Measurements from ENCODE around the gene MCUB. TPM values are rescaled to one million over a fixed set of nuclear protein-coding genes. Genes with fewer than 3 reads are reported as not detected.

The MCUB gene
- total RNA-seq, 1 donor: 22.8 TPM

DNA sequence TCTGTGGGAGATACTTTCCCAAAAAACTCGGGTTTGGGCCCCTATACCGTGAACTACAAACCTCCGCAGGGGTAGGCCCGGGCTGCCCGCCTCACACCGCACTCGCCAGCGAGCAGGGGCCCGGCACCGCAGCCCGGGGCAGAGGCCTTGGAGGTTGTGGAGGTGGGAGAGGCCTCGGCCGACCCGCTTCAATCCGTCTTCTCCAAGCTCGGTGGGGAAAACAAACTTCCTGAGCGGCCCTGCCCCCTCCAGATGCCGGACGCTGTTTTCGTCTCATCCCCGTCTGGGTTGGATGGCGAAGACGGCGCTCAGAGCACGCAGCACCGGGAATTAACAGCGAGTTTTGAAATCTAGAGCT is 442 bp upstream of the MCUB start:
- peak overlapping the region; percentile 88 for H3K4me3 ChIP-seq (ENCODE audit: insufficient read depth, low read length)
- H4K20me1 ChIP-seq (ENCODE audit: insufficient read depth, low read length): no peaks in the 10 kb centered on the region
- TF ChIP-seq, protein P1, sequence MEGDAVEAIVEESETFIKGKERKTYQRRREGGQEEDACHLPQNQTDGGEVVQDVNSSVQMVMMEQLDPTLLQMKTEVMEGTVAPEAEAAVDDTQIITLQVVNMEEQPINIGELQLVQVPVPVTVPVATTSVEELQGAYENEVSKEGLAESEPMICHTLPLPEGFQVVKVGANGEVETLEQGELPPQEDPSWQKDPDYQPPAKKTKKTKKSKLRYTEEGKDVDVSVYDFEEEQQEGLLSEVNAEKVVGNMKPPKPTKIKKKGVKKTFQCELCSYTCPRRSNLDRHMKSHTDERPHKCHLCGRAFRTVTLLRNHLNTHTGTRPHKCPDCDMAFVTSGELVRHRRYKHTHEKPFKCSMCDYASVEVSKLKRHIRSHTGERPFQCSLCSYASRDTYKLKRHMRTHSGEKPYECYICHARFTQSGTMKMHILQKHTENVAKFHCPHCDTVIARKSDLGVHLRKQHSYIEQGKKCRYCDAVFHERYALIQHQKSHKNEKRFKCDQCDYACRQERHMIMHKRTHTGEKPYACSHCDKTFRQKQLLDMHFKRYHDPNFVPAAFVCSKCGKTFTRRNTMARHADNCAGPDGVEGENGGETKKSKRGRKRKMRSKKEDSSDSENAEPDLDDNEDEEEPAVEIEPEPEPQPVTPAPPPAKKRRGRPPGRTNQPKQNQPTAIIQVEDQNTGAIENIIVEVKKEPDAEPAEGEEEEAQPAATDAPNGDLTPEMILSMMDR (IDR thresholded peaks at IDR 0.05; ENCODE audit: extremely low read depth, low read depth, low read length): no peak
- peak overlapping the region; percentile 89 for H2AFZ ChIP-seq (ENCODE audit: low read length)
- peak; percentile 76 for DNase-seq (ENCODE audit: insufficient read length, low spot score, missing footprints)
- no peaks in the 10 kb centered on the region for H3K27me3 ChIP-seq (ENCODE audit: insufficient read depth, low read length)
- H3K36me3 ChIP-seq (ENCODE audit: insufficient read depth, low read length): no peaks in the 10 kb centered on the region
- H3K9me3 ChIP-seq (ENCODE audit: low read depth, low read length): no peaks in the 10 kb centered on the region
- peaks cover 17% of the 10 kb centered on the region for H3K79me2 ChIP-seq (ENCODE audit: insufficient read depth, low read length)
- peak overlapping the region; percentile 88 for H3K4me2 ChIP-seq (ENCODE audit: insufficient read depth, low read length)
- peak overlapping the region; percentile 41 for H3K27ac ChIP-seq (ENCODE audit: low read depth, low read length)
- peaks cover 10% of the 10 kb centered on the region for H3K4me1 ChIP-seq (ENCODE audit: insufficient read depth, low read length)

DNA sequence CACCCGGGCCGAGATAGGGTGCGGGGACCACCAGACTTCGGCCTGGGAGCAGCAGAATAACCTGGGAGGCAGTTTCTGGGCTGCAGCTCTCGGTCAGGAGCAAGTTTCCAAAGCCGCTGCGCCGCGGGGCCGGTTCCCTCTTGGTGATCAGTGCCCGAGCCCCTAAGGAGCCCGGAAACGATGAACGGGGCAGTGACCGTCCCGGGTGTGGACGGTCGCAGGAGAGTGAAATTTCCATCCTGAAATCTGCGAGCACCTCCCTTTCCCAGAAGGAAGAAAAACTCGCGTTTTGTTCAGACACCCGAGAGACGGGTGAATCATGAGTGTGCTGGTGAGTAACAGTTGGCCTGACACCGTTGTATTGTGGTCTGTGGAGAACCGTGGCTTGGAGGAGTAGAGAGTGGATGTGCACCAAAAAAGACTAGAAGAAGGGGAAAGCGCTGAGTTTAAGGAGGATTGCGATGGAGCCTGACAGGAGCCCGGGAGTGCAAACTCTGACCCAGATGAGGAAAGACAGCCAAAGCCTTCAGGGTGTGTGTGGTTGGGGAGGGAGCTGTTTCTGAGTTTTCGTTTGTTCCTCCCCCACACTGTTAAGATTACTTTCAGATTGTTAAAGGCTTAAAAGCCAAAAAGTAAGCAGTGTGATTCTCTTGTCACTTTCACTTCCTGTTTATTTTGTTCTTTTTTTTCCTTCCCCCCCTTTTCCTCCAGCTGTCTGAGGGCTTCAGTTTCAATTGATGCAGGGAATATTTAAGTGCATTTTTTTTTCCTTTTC is 828 bp downstream of the MCUB start:
- H4K20me1 ChIP-seq (ENCODE audit: insufficient read depth, low read length): no peaks in the 10 kb centered on the region
- TF ChIP-seq, protein P1 (IDR thresholded peaks at IDR 0.05; ENCODE audit: extremely low read depth, low read depth, low read length): no peak
- peak overlapping the region; percentile 88 for H3K4me2 ChIP-seq (ENCODE audit: insufficient read depth, low read length)
- peak overlapping the region; percentile 70 for H3K27ac ChIP-seq (ENCODE audit: low read depth, low read length)
- no peaks in the 10 kb centered on the region for H3K36me3 ChIP-seq (ENCODE audit: insufficient read depth, low read length)
- H3K4me3 ChIP-seq (ENCODE audit: insufficient read depth, low read length): peak overlapping the region; percentile 88
- H3K27me3 ChIP-seq (ENCODE audit: insufficient read depth, low read length): no peaks in the 10 kb centered on the region
- H3K4me1 ChIP-seq (ENCODE audit: insufficient read depth, low read length): peaks cover 10% of the 10 kb centered on the region
- peak overlapping the region; percentile 89 for H2AFZ ChIP-seq (ENCODE audit: low read length)
- DNase-seq (ENCODE audit: insufficient read length, low spot score, missing footprints): peak; percentile 98
- H3K79me2 ChIP-seq (ENCODE audit: insufficient read depth, low read length): peaks cover 17% of the 10 kb centered on the region
- H3K9me3 ChIP-seq (ENCODE audit: low read depth, low read length): no peaks in the 10 kb centered on the region

DNA sequence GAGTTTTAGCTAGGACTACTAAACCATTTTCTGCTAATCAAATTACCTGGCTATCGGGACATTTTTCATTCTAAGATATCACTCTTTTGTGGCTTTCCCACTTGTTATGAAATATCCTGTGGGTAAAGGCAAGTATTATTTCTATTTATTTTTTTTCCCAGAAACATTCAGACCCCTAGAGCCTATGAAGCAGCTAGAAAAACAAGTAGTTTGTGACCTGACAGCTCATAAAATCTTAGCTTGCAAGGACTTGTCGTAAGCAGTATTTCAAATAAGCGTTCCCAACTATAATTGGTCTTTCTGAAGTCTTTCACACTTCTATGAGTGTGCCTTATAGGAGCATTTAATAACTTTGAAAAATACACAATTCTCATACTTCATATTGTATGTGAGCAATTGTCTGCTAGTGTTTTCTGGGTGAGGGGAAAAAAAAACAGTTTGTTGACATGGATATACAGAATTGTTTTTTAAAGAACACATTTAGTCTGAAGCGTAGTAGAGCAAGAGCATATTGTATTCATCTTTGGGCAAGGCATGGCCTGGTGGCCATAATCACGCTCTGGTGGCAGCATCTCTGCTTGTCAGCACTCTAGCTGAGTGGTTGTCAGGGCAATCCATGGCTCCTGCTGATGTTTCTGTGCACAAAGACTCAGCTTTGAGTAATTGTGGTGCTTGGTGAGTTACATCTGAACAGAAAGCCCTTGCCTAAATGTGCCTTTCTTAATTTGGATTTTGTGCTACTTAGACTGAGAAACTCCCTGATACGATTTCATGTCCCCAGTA is 2.6 kb downstream of the MCUB start:
- no peak for DNase-seq (ENCODE audit: insufficient read length, low spot score, missing footprints)
- Histone ChIP-seq H3K79me2 (ENCODE audit: insufficient read depth, low read length) (peaks cover 17% of the 10 kb centered on the region), H3K4me1 (ENCODE audit: insufficient read depth, low read length) (peaks cover 10% of the 10 kb centered on the region), H4K20me1 (ENCODE audit: insufficient read depth, low read length) (no peaks in the 10 kb centered on the region), H3K27ac (ENCODE audit: low read depth, low read length) (no peak overlapping the region), H2AFZ (ENCODE audit: low read length) (no peak overlapping the region), H3K36me3 (ENCODE audit: insufficient read depth, low read length) (no peaks in the 10 kb centered on the region), H3K4me2 (ENCODE audit: insufficient read depth, low read length) (no peak overlapping the region), H3K4me3 (ENCODE audit: insufficient read depth, low read length) (no peak overlapping the region), H3K27me3 (ENCODE audit: insufficient read depth, low read length) (no peaks in the 10 kb centered on the region), H3K9me3 (ENCODE audit: low read depth, low read length) (no peaks in the 10 kb centered on the region)
- TF ChIP-seq, protein P1 (IDR thresholded peaks at IDR 0.05; ENCODE audit: extremely low read depth, low read depth, low read length): no peak

DNA sequence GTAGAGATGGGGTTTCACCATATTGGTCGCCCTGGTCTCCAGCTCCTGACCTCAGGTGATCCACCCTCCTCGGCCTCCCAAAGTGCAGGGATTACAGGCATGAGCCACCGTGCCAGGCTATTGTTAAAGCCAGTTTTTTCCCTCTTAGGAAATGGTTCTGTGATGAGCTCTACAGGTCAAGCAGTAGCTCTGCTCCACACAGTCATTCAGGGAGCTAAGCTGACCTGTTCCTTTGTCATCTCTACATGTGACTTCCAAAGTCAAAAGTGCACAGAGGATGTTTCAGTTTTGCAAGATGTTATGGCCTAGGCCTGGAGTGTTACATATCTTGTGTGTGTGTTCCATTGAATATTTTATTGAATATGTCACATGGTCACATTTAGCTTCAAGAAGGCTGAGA is 11.4 kb downstream of the MCUB start:
- no peaks in the 10 kb centered on the region for H3K9me3 ChIP-seq (ENCODE audit: low read depth, low read length)
- no peak overlapping the region for H3K4me3 ChIP-seq (ENCODE audit: insufficient read depth, low read length)
- peaks cover 6% of the 10 kb centered on the region for H3K79me2 ChIP-seq (ENCODE audit: insufficient read depth, low read length)
- H4K20me1 ChIP-seq (ENCODE audit: insufficient read depth, low read length): peaks cover 2% of the 10 kb centered on the region
- TF ChIP-seq, protein P1 (IDR thresholded peaks at IDR 0.05; ENCODE audit: extremely low read depth, low read depth, low read length): no peak
- no peak overlapping the region for H3K4me2 ChIP-seq (ENCODE audit: insufficient read depth, low read length)
- no peak for DNase-seq (ENCODE audit: insufficient read length, low spot score, missing footprints)
- no peaks in the 10 kb centered on the region for H3K27me3 ChIP-seq (ENCODE audit: insufficient read depth, low read length)
- H3K36me3 ChIP-seq (ENCODE audit: insufficient read depth, low read length): no peaks in the 10 kb centered on the region
- H3K4me1 ChIP-seq (ENCODE audit: insufficient read depth, low read length): no peaks in the 10 kb centered on the region
- H3K27ac ChIP-seq (ENCODE audit: low read depth, low read length): no peak overlapping the region
- H2AFZ ChIP-seq (ENCODE audit: low read length): no peak overlapping the region

All from osteoblast (primary cell).